GM23338 (cell line): Measurements from ENCODE around the gene FAM32A. TPM values are rescaled to one million over a fixed set of nuclear protein-coding genes. Genes with fewer than 3 reads are reported as not detected.

ENCODE experiments used
- ATAC-seq: fragments of 200-7000 bp; cut with Tn5 transposase; 3 replicates; pipeline ENCODE4 v1.9.1; 2020
- DNase-seq: peaks from one replicate; pipeline ENCODE4 v3.0.0-alpha.2; 2015; ENCODE audit warnings: low spot score
- H2AFZ ChIP-seq: fragments of 200-600 bp; sonication (generic); 2 replicates; pipeline ENCODE4 v1.8.0; 2016; ENCODE audit warnings: antibody characterized with exemption, mild to moderate bottlenecking, moderate library complexity
- H3F3A ChIP-seq: fragments of 200-600 bp; sonication (generic); replicated peaks from 2 replicates; pipeline ENCODE4 v1.8.0; 2017; ENCODE audit warnings: antibody characterized with exemption, mixed run types, low read depth
- H3K27ac ChIP-seq: fragments of 200-600 bp; sonication (generic); 2 replicates; pipeline ENCODE4 v1.6.1; 2016; ENCODE audit warnings: low read depth
- H3K27me3 ChIP-seq: fragments of 200-600 bp; sonication (generic); 2 replicates; pipeline ENCODE4 v1.8.0; 2016; ENCODE audit warnings: mild to moderate bottlenecking, mixed run types, moderate library complexity; ENCODE audit not compliant: insufficient read depth
- H3K36me3 ChIP-seq: fragments of 200-600 bp; sonication (generic); 2 replicates; pipeline ENCODE4 v1.8.0; 2016; ENCODE audit warnings: mild to moderate bottlenecking; ENCODE audit not compliant: insufficient read depth
- H3K4me1 ChIP-seq: fragments of 200-600 bp; sonication (generic); 2 replicates; pipeline ENCODE4 v1.8.0; 2016; ENCODE audit warnings: mild to moderate bottlenecking, moderate library complexity; ENCODE audit not compliant: insufficient read depth
- H3K4me2 ChIP-seq: fragments of 200-600 bp; sonication (generic); 2 replicates; pipeline ENCODE4 v1.7.1; 2017; ENCODE audit warnings: mixed run types
- H3K4me3 ChIP-seq: fragments of 200-600 bp; sonication (generic); 2 replicates; pipeline ENCODE4 v1.6.1; 2016; ENCODE audit warnings: mixed run types
- H3K79me2 ChIP-seq: fragments of 200-600 bp; sonication (generic); replicated peaks from 2 replicates; pipeline ENCODE4 v1.8.0; 2017; ENCODE audit warnings: mild to moderate bottlenecking; ENCODE audit not compliant: insufficient read depth
- H3K9me2 ChIP-seq: fragments of 200-600 bp; sonication (generic); 2 replicates; pipeline ENCODE4 v1.8.0; 2017; ENCODE audit not compliant: insufficient read depth
- H4K20me1 ChIP-seq: fragments of 200-600 bp; sonication (generic); replicated peaks from 2 replicates; pipeline ENCODE4 v1.8.0; 2017; ENCODE audit warnings: mild to moderate bottlenecking; ENCODE audit not compliant: insufficient read depth
- H3K27ac Mint-ChIP-seq: 2 replicates; pipeline ENCODE4 v1.8.0; 2020; ENCODE audit warnings: inconsistent platforms, mild to moderate bottlenecking, moderate library complexity, mixed read lengths
- H3K27me3 Mint-ChIP-seq: 3 replicates; pipeline ENCODE4 v1.8.0; 2022; ENCODE audit warnings: low read depth, mild to moderate bottlenecking, moderate library complexity, mixed read lengths, inconsistent platforms; ENCODE audit not compliant: insufficient read depth, poor library complexity
- H3K36me3 Mint-ChIP-seq: 3 replicates; pipeline ENCODE4 v1.8.0; 2021; ENCODE audit warnings: low read depth, mild to moderate bottlenecking, inconsistent platforms, moderate library complexity, mixed read lengths
- H3K4me1 Mint-ChIP-seq: 3 replicates; pipeline ENCODE4 v1.8.0; 2020; ENCODE audit warnings: mild to moderate bottlenecking, inconsistent platforms, mixed read lengths
- H3K4me3 Mint-ChIP-seq: 3 replicates; pipeline ENCODE4 v1.8.0; 2021; ENCODE audit warnings: moderate library complexity, mild to moderate bottlenecking, inconsistent platforms, mixed read lengths
- H3K9me3 Mint-ChIP-seq: 3 replicates; pipeline ENCODE4 v1.8.0; 2020; ENCODE audit warnings: moderate library complexity, mild to moderate bottlenecking, inconsistent platforms, mixed read lengths
- ETS1 ChIP-seq: IDR thresholded peaks from 2 replicates; pipeline ENCODE4 v1.6.1; 2016; ENCODE audit warnings: antibody characterized with exemption
- EZH2phosphoT487 ChIP-seq: fragments of 200-600 bp; sonication (generic); IDR thresholded peaks from one replicate; pipeline ENCODE4 v1.8.1; 2018; ENCODE audit warnings: antibody characterized with exemption; ENCODE audit not compliant: unreplicated experiment
- POLR2AphosphoS5 ChIP-seq: IDR thresholded peaks from 2 replicates; pipeline ENCODE4 v1.6.1; 2016; ENCODE audit warnings: antibody characterized with exemption, low read depth
- STAT1 ChIP-seq: IDR thresholded peaks from one replicate; pipeline ENCODE4 v1.6.1; 2016; ENCODE audit warnings: antibody characterized with exemption; ENCODE audit not compliant: unreplicated experiment
- ZNF331 ChIP-seq: fragments of 250-450 bp; sonication (Bioruptor Pico); IDR thresholded peaks from 2 replicates; pipeline ENCODE4 v1.5.0; 2020; ENCODE audit warnings: low read depth, mild to moderate bottlenecking, moderate library complexity
- polyA plus RNA-seq: library from polyadenylated mRNA; unstranded; fragments of >200 nt; fragmentation: Nextera tagmentation; extraction: Ambion mirVana; gene quantifications from 2 replicates; pipeline ENCODE4 v1.2.1, GENCODE V29; 2016
- total RNA-seq: library from RNA; depleted of rRNA; stranded (reverse); fragments of >200 nt; shearing (Covaris generic); gene quantifications from 2 replicates; pipeline ENCODE4 v1.2.3, GENCODE V29; 2014
- TF ChIP-seq, protein P1 (sequence below): fragments of 250-450 bp; sonication (Bioruptor Pico); IDR thresholded peaks from 2 replicates; pipeline ENCODE4 v1.5.0; 2020; ENCODE audit warnings: mild to moderate bottlenecking, moderate library complexity

The FAM32A gene
- total and polyA plus RNA-seq, 2 experiments from 2014 or later, result 58.2 to 67.3 TPM

DNA sequence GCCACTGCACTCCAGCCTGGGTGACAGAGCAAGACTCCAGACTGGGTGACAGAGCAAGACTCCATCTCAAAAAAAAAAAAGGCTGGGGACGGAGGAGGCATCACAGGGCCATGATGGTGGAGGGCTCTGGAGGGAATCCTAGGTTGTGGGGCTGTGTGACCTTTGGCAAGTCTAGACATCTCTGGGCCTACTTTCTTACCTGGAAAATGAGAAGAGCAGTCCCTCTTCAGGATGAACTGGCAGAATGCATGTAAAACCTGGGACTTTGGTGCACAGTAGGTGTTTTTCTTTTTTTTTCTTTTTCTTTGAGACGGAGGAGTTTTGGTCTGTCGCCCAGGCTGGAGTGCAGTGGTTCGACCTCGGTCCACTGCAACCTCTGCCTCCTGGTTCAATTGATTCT is 25.6 kb upstream of the FAM32A start:
- H3F3A ChIP-seq, result no peaks in the 10 kb centered on the region
- H3K4me1 ChIP-seq, result no peaks in the 10 kb centered on the region

GRCh38 chr19:16160445-16160942 is 24.7 kb upstream of the FAM32A start:
- H3K4me3 Mint-ChIP-seq, result no peak overlapping the region
- no peak overlapping the region for H3K27ac ChIP-seq
- H4K20me1 ChIP-seq, result no peaks in the 10 kb centered on the region
- H2AFZ ChIP-seq, result no peak overlapping the region
- H3K27ac Mint-ChIP-seq, result no peak overlapping the region
- no peaks in the 10 kb centered on the region for H3K4me1 ChIP-seq
- no peaks in the 10 kb centered on the region for H3K36me3 ChIP-seq
- DNase-seq (no peak), ATAC-seq (no peak)
- no peak overlapping the region for H3K4me3 ChIP-seq
- no peaks in the 10 kb centered on the region for H3K4me1 Mint-ChIP-seq
- no peaks in the 10 kb centered on the region; the same call in 2 of the 3 replicates for H3K36me3 Mint-ChIP-seq
- H3K27me3 ChIP-seq, result no peaks in the 10 kb centered on the region
- H3K9me3 Mint-ChIP-seq, result peaks cover 9% of the 10 kb centered on the region; the same call in 2 of the 3 replicates
- H3F3A ChIP-seq, result no peaks in the 10 kb centered on the region
- H3K9me2 ChIP-seq, result no peaks in the 10 kb centered on the region
- H3K4me2 ChIP-seq, result no peak overlapping the region
- no peaks in the 10 kb centered on the region for H3K79me2 ChIP-seq
- H3K27me3 Mint-ChIP-seq, result peaks cover 6% of the 10 kb centered on the region
- TF ChIP-seq, protein P1, sequence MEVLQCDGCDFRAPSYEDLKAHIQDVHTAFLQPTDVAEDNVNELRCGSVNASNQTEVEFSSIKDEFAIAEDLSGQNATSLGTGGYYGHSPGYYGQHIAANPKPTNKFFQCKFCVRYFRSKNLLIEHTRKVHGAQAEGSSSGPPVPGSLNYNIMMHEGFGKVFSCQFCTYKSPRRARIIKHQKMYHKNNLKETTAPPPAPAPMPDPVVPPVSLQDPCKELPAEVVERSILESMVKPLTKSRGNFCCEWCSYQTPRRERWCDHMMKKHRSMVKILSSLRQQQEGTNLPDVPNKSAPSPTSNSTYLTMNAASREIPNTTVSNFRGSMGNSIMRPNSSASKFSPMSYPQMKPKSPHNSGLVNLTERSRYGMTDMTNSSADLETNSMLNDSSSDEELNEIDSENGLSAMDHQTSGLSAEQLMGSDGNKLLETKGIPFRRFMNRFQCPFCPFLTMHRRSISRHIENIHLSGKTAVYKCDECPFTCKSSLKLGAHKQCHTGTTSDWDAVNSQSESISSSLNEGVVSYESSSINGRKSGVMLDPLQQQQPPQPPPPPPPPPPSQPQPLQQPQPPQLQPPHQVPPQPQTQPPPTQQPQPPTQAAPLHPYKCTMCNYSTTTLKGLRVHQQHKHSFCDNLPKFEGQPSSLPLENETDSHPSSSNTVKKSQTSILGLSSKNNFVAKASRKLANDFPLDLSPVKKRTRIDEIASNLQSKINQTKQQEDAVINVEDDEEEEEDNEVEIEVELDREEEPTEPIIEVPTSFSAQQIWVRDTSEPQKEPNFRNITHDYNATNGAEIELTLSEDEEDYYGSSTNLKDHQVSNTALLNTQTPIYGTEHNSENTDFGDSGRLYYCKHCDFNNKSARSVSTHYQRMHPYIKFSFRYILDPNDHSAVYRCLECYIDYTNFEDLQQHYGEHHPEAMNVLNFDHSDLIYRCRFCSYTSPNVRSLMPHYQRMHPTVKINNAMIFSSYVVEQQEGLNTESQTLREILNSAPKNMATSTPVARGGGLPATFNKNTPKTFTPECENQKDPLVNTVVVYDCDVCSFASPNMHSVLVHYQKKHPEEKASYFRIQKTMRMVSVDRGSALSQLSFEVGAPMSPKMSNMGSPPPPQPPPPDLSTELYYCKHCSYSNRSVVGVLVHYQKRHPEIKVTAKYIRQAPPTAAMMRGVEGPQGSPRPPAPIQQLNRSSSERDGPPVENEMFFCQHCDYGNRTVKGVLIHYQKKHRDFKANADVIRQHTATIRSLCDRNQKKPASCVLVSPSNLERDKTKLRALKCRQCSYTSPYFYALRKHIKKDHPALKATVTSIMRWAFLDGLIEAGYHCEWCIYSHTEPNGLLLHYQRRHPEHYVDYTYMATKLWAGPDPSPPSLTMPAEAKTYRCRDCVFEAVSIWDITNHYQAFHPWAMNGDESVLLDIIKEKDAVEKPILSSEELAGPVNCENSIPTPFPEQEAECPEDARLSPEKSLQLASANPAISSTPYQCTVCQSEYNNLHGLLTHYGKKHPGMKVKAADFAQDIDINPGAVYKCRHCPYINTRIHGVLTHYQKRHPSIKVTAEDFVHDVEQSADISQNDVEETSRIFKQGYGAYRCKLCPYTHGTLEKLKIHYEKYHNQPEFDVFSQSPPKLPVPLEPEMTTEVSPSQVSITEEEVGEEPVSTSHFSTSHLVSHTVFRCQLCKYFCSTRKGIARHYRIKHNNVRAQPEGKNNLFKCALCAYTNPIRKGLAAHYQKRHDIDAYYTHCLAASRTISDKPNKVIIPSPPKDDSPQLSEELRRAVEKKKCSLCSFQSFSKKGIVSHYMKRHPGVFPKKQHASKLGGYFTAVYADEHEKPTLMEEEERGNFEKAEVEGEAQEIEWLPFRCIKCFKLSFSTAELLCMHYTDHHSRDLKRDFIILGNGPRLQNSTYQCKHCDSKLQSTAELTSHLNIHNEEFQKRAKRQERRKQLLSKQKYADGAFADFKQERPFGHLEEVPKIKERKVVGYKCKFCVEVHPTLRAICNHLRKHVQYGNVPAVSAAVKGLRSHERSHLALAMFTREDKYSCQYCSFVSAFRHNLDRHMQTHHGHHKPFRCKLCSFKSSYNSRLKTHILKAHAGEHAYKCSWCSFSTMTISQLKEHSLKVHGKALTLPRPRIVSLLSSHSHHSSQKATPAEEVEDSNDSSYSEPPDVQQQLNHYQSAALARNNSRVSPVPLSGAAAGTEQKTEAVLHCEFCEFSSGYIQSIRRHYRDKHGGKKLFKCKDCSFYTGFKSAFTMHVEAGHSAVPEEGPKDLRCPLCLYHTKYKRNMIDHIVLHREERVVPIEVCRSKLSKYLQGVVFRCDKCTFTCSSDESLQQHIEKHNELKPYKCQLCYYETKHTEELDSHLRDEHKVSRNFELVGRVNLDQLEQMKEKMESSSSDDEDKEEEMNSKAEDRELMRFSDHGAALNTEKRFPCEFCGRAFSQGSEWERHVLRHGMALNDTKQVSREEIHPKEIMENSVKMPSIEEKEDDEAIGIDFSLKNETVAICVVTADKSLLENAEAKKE, result no peak
- no peak for TF ChIP-seq POLR2AphosphoS5
- no peak for TF ChIP-seq EZH2phosphoT487
- TF ChIP-seq ZNF331, result no peak
- no peak for TF ChIP-seq ETS1
- no peak for TF ChIP-seq STAT1

More for the DNA sequence above, 25.6 kb upstream of the FAM32A start:
- Histone ChIP-seq H3K4me2 (no peak overlapping the region), H4K20me1 (no peaks in the 10 kb centered on the region), H3K27me3 (no peaks in the 10 kb centered on the region), H3K4me3 (no peak overlapping the region), H2AFZ (no peak overlapping the region), H3K9me2 (no peaks in the 10 kb centered on the region), H3K36me3 (no peaks in the 10 kb centered on the region), H3K79me2 (no peaks in the 10 kb centered on the region), H3K27ac (no peak overlapping the region)
- peaks cover 9% of the 10 kb centered on the region; the same call in 2 of the 3 replicates for H3K9me3 Mint-ChIP-seq
- no peaks in the 10 kb centered on the region for H3K4me1 Mint-ChIP-seq
- no peak overlapping the region for H3K27ac Mint-ChIP-seq
- peaks cover 6% of the 10 kb centered on the region for H3K27me3 Mint-ChIP-seq
- no peak for TF ChIP-seq STAT1
- TF ChIP-seq ZNF331, result no peak
- DNase-seq, result no peak
- no peaks in the 10 kb centered on the region; the same call in 2 of the 3 replicates for H3K36me3 Mint-ChIP-seq
- no peak overlapping the region for H3K4me3 Mint-ChIP-seq
- no peak for ATAC-seq
